Measurements from ENCODE around the gene PPWD1. TPM values are rescaled to one million over a fixed set of nuclear protein-coding genes. Genes with fewer than 3 reads are reported as not detected.

The PPWD1 gene
- total and polyA plus RNA-seq, 2 of the 13 experiments (the other 11 are each of a cell fraction or from before 2014, with no cell fraction given) = 7.4 to 44.3 TPM

DNA sequence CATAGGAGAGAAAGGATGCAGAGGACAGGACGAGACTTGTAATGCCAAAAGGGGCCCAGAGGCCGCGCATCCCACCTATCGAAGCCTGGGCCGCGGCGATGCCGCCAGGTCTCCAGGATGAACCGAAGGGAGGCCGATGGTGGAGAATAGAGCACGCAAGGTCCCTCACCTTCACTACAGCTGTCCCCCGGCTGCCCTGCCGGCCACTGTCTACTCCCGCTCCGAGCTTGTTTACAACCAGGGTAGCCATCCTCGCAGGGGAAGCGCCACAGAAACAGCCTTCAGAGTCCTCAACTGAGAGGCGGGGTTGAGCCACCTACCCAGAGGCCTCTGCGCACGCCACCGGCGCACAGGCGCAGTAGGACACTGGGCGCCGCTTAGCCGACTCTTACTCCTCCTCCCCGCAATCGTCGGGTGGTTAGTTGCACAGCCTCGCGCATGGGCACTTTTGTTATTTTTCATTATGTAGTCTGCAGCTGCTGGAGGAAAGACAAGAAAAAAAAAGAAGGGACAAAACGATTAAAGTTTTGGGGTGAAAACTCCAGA lies 61.0 kb downstream of the PPWD1 start, which contains the start of gene TRIM23 (continued):
- no peak; the same call in 1 of the 2 replicates for TF ChIP-seq DR1 (CRISPR knock-in tag; IDR thresholded peaks at IDR 0.05)
- no peak for TF ChIP-seq ATM (IDR thresholded peaks at IDR 0.05; ENCODE audit: borderline replicate concordance)
- no peak for TF ChIP-seq SOX6 (IDR thresholded peaks at IDR 0.05)
- TF ChIP-seq SOX6 (CRISPR knock-in tag; IDR thresholded peaks at IDR 0.05) = peak; percentile 32; the same call in 1 of the 2 replicates
- TF ChIP-seq ATF7-NPFF (CRISPR knock-in tag; IDR thresholded peaks at IDR 0.05; ENCODE audit: low read depth) = no peak
- peak; percentile 73 for TF ChIP-seq ZNF670 (CRISPR knock-in tag; IDR thresholded peaks at IDR 0.05; ENCODE audit: borderline replicate concordance)
- TF ChIP-seq ZNF572 (CRISPR knock-in tag; IDR thresholded peaks at IDR 0.05) = no peak
- TF ChIP-seq ARNT (IDR thresholded peaks at IDR 0.05) = no peak
- no peak for TF ChIP-seq JUN (CRISPR knock-in tag; IDR thresholded peaks at IDR 0.05)
- TF ChIP-seq ZNF772 (CRISPR knock-in tag; IDR thresholded peaks at IDR 0.05) = 0 out of 2 replicates have a peak, but pooled peaks have one; percentile 26
- TF ChIP-seq, protein P1, sequence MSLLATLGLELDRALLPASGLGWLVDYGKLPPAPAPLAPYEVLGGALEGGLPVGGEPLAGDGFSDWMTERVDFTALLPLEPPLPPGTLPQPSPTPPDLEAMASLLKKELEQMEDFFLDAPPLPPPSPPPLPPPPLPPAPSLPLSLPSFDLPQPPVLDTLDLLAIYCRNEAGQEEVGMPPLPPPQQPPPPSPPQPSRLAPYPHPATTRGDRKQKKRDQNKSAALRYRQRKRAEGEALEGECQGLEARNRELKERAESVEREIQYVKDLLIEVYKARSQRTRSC (CRISPR knock-in tag; IDR thresholded peaks at IDR 0.05; ENCODE audit: low read depth) = no peak
- no peak for TF ChIP-seq CTCF (CRISPR knock-in tag; IDR thresholded peaks at IDR 0.05)
- TF ChIP-seq ASH2L (IDR thresholded peaks at IDR 0.05; ENCODE audit: insufficient read length, low read depth, low read length) = peak; percentile 84
- no peak for TF ChIP-seq ZNF382 (CRISPR knock-in tag; IDR thresholded peaks at IDR 0.05; ENCODE audit: borderline replicate concordance)
- TF ChIP-seq KAT2B (IDR thresholded peaks at IDR 0.05; ENCODE audit: borderline replicate concordance, low read depth, low read length) = no peak
- no peak for TF ChIP-seq THRA (CRISPR knock-in tag; IDR thresholded peaks at IDR 0.05; ENCODE audit: borderline replicate concordance)
- no peak for TF ChIP-seq ZNF761 (CRISPR knock-in tag; conservative IDR thresholded peaks at IDR 0.05)
- no peak for TF ChIP-seq EEA1 (CRISPR knock-in tag; IDR thresholded peaks at IDR 0.05; ENCODE audit: borderline replicate concordance)
- TF ChIP-seq ZNF773 (CRISPR knock-in tag; IDR thresholded peaks at IDR 0.05; ENCODE audit: borderline replicate concordance) = no peak
- TF ChIP-seq, protein P2, sequence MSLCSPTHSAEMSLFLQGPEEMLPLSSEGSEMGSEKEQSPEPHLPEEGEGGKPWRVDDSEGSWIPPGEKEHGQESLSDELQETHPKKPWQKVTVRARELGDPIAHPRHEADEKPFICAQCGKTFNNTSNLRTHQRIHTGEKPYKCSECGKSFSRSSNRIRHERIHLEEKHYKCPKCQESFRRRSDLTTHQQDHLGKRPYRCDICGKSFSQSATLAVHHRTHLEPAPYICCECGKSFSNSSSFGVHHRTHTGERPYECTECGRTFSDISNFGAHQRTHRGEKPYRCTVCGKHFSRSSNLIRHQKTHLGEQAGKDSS (CRISPR knock-in tag; IDR thresholded peaks at IDR 0.05; ENCODE audit: borderline replicate concordance, low read depth) = no peak; the same call in 1 of the 2 replicates
- TF ChIP-seq CREB3 (CRISPR knock-in tag; IDR thresholded peaks at IDR 0.05) = 0 out of 2 replicates have a peak, but pooled peaks have one; percentile 1
- TF ChIP-seq ZNF501 (CRISPR knock-in tag; IDR thresholded peaks at IDR 0.05) = peak; percentile 81
- peak; percentile 69 for TF ChIP-seq YY1 (IDR thresholded peaks at IDR 0.05; ENCODE audit: insufficient read depth, insufficient replicate concordance, low read depth, low read length)
- TF ChIP-seq KMT2B (CRISPR knock-in tag; IDR thresholded peaks at IDR 0.05) = no peak; the same call in 1 of the 2 replicates

All from HepG2 (cell line).